ENCODE data around the gene INPP1. TPM values are rescaled to one million over a fixed set of nuclear protein-coding genes. Genes with fewer than 3 reads are reported as not detected.

Gene INPP1
- polyA plus RNA-seq, 1 donor: 18.6 TPM

DNA sequence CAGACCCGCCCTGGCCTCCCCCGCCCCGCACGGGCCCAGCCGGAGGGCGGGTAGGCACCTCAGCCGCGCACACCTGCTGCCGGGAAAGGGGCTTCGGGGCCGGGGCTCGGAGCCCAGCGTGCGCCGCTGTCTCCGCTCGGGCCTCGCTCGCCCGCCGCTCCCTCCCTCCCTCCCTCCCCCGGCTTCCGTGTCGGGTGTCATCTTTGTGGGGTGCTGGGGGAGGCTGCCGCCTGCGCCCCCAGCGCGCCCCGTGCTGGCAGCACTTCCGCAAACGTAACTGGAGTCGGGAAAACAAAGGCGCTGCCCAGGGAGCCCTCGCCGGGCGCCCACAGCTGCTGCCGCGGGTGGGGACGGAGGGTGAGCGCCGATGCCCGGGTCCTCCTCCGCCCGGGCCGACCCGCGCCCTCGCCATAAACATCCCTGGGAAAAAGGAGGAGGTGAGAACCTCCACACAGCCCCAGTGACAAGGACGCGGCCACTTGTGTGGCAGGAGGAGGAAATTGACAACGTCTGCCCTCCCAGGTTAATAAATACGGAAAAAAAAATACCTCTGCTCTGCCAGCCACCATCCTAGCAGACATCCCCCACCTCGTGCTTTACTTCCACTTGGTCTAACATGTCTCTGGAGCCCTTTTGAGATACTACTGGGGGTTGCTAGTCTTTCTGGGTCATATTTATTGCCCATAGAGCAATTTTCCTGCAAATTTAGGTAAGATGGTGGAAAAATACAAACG is 65.3 kb downstream of the INPP1 start:
- peak; percentile 25 for DNase-seq

GRCh38 chr2:190409616-190410015 is 66.2 kb downstream of the INPP1 start:
- no peak for DNase-seq

GRCh38 chr2:190410166-190410565 is 66.8 kb downstream of the INPP1 start:
- DNase-seq: no peak

- no peak for DNase-seq
Measured at GRCh38 chr2:190412966-190413365, 69.6 kb downstream of the INPP1 start.

- DNase-seq: no peak
Measured at GRCh38 chr2:190413421-190413820, 70.0 kb downstream of the INPP1 start.

DNA sequence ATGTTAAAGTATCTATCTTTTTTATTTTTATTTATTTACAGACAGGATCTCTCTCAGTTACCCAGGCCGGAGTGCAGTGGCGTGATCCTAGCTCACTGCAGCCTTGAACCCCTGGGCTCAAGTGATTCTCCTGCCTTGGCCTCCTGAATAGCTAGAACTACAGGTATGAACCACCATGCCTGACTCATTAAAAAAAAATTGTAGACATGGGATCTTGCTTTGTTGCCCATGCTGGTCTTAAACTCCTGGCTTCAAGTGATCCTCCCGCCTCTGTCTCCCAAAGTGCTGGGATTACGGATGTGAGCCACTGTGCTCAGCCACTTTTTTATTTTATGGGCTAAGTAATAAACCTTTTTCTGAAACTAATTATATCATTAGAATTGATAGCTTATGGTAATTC is 71.9 kb downstream of the INPP1 start:
- no peak for DNase-seq

- DNase-seq: no peak
Measured at GRCh38 chr2:190415794-190416775, 72.7 kb downstream of the INPP1 start.

DNA sequence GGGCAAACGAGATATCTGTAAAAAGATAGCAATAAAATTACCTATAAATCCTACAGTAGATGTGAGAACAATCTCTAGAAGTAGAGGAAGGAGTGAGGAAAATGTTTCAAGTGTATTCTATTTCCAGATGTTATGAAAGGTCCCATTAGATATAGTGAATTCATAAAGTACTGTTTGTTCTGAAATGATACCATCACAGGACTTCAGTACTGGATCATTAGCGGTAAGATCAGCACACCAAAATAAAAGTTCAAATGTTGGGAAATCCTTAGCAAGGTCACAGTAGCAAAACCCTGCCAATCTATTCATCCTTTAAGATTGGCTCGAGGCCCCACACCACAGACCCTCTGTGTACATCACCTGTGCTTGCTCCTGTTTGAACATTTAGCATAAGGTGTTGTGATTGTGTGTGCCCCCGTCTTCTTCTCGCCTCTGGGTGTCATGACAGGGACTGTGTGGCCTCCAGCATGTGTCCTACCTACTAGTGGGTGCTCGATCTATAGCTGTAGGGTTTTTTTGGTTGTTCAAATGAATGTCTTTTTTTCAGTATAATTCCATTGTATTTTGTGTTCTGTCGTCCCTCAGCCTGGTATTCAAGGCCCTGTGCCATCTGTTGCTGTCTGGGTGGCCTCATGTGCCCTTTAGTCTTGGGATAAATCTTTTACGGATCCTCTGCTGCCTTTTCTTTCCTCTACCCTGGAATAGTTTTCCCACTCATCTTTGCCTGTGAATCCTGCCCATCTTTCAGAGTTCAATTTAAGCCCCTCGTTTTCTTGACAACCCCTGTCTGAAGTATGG is 73.9 kb downstream of the INPP1 start:
- no peak for DNase-seq

- no peak for DNase-seq
Measured at GRCh38 chr2:190418727-190419126, 75.3 kb downstream of the INPP1 start.

DNA sequence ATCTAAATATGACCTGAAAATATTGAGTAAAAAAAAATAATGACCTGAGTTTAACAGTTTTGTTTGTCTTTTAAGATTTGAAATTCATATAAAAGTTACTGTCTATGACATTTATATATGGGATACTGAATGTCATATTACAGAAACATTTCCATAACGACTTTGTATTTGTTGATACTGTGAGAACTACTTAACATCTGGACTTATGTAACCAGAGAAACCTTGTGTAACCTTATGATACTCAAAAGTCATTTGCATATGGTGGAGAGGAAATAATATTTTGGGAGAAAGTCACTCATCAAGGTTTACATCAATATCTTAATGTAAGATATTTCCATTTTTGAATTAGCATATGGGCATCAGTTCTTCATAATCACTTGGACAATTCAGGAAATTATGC is 77.4 kb downstream of the INPP1 start:
- no peak for DNase-seq

Other genes with a start within 250 kb of the INPP1 start
- 110 TPM for gene HIBCH, start 23.8 kb upstream of the INPP1 start, polyA plus RNA-seq (ENCODE audit: insufficient read length)
- gene MFSD6, start 64.8 kb downstream of the INPP1 start, polyA plus RNA-seq (ENCODE audit: insufficient read length): 17.7 TPM
- 14.5 TPM for gene NEMP2, start 191.1 kb downstream of the INPP1 start, polyA plus RNA-seq (ENCODE audit: insufficient read length)